C4-2B (cell line): ENCODE results near the gene CACHD1.
A peak's percentile ranks its signal among the peaks of the same experiment; 100 is the strongest.

Experiments
- H3K27ac ChIP-seq: fragments of 450-650 bp; 2 replicates; pipeline ENCODE4 v1.5.1; 2017
- CTCF ChIP-seq: fragments of 450-650 bp; conservative IDR thresholded peaks from 2 replicates; pipeline ENCODE4 v1.5.1; 2017; ENCODE audit warnings: mild to moderate bottlenecking
- ZFX ChIP-seq: fragments of 450-650 bp; IDR thresholded peaks from 2 replicates; pipeline ENCODE4 v1.6.1; 2017

Gene CACHD1

GRCh38 chr1:64631346-64632034, 161.6 kb downstream of the CACHD1 start:
- TF ChIP-seq CTCF (no peak), ZFX (no peak)
- H3K27ac ChIP-seq, result no peak overlapping the region

GRCh38 chr1:64632936-64633335, 163.0 kb downstream of the CACHD1 start:
- TF ChIP-seq ZFX, result no peak
- no peak for TF ChIP-seq CTCF
- no peak overlapping the region for H3K27ac ChIP-seq

GRCh38 chr1:64645735-64646134, 175.8 kb downstream of the CACHD1 start:
- H3K27ac ChIP-seq, result no peak overlapping the region
- TF ChIP-seq CTCF (no peak), ZFX (no peak)

- H3K27ac ChIP-seq, result no peak overlapping the region
- TF ChIP-seq CTCF, result no peak
- TF ChIP-seq ZFX, result no peak
Observed at GRCh38 chr1:64650411-64650810, 180.5 kb downstream of the CACHD1 start.

- no peak overlapping the region for H3K27ac ChIP-seq
- TF ChIP-seq ZFX (no peak), CTCF (no peak)
Observed at GRCh38 chr1:64651841-64652240, 181.9 kb downstream of the CACHD1 start.

- no peak overlapping the region for H3K27ac ChIP-seq
- TF ChIP-seq CTCF (no peak), ZFX (no peak)
Observed at GRCh38 chr1:64653466-64653865, 183.5 kb downstream of the CACHD1 start.

- TF ChIP-seq CTCF (0 out of 2 replicates have a peak, but pooled peaks have one; percentile 18), ZFX (no peak)
Observed at GRCh38 chr1:64654519-64655341, 184.8 kb downstream of the CACHD1 start.

More at GRCh38 chr1:64654519-64655341, 184.8 kb downstream of the CACHD1 start:
- H3K27ac ChIP-seq, result no peak overlapping the region
